Prostate gland (tissue), 2 donors: Measurements from ENCODE around the gene DDI1. TPM values are rescaled to one million over a fixed set of nuclear protein-coding genes. Genes with fewer than 3 reads are reported as not detected.

Experiments
- DNase-seq: peaks from one replicate; pipeline ENCODE4 v3.0.0-alpha.2; 2019; ENCODE audit warnings: low spot score
- H3K27ac ChIP-seq, 2 donors: fragments of 200-600 bp; sonication (generic); 2 replicates each; pipeline ENCODE4 v1.5.1; 2017 to 2019
- H3K27me3 ChIP-seq: fragments of 200-600 bp; sonication (generic); replicated peaks from 2 replicates; pipeline ENCODE4 v1.5.1; 2019; ENCODE audit not compliant: insufficient read depth
- H3K36me3 ChIP-seq, 2 donors: fragments of 200-600 bp; sonication (generic); 1 replicate in 1 of 2; 2 replicates in 1 of 2; pipeline versions ENCODE4 v1.5.1 to v1.8.1; 2017 to 2019
- H3K4me1 ChIP-seq: fragments of 200-600 bp; sonication (generic); replicated peaks from 2 replicates; pipeline ENCODE4 v1.5.1; 2019
- H3K4me3 ChIP-seq, 2 donors: fragments of 200-600 bp; sonication (generic); 2 replicates each; pipeline ENCODE4 v1.5.1; 2017 to 2019
- H3K9me3 ChIP-seq: fragments of 200-600 bp; sonication (generic); 2 replicates; pipeline ENCODE4 v1.5.1; 2017
- POLR2A ChIP-seq: fragments of 450-650 bp; IDR thresholded peaks from one replicate; pipeline ENCODE4 v1.6.1; 2016; ENCODE audit warnings: antibody characterized with exemption, mild to moderate bottlenecking
- POLR2AphosphoS5 ChIP-seq: sonication (generic); formaldehyde crosslinking; IDR thresholded peaks from one replicate; pipeline ENCODE4 v1.6.1; 2017; ENCODE audit warnings: antibody characterized with exemption
- WGBS: methylation state at CpG from one replicate; pipeline ENCODE4 v1.1.5; 2018; 5-methylcytosine and 5-hydroxymethylcytosine counted together
- intact Hi-C: fragments of 100-400 bp; cut with DNase I; formaldehyde crosslinking; loops from one replicate; pipeline ENCODE4 v1.14.2; 2022
- total RNA-seq, 2 donors: library from RNA; depleted of rRNA; stranded (reverse); fragments of >200 nt; gene quantifications; one replicate each; pipeline ENCODE4 v1.1.0, GENCODE V29; 2016
- TF ChIP-seq, protein P1 (sequence below), 4 experiments: fragments of 200-600 bp in 2 of 4; fragments of 450-650 bp in 2 of 4; sonication (generic) in 2 of 4; IDR thresholded peaks; 1 replicate in 3 of 4; 2 replicates in 1 of 4; pipeline ENCODE4 v1.5.1; 2016 to 2019; ENCODE audit warnings: antibody characterized with exemption in 4 of 4, mild to moderate bottlenecking in 2 of 4, moderate library complexity in 2 of 4

Gene DDI1
- total RNA-seq, 2 donors from 2014 or later = 2.8 TPM; not detected in 1

DNA sequence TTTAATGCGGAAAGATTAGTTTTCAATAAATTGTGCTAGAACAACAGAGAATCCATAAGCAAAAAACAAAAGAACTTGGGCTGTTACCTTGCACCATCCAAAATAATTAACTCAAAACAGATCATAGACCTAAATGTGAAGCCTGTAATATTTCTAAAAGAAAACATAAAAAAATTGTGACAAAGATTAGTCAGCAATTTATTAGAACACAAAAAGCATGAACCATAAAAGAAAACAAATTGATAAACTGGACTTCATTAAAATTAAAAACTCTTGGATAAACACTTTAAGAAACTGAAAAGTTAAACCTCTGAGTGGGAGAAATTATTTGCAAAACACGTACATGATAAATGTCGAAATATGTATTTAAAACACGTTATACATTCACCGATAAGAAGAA, 21.5 kb downstream of the DDI1 start:
- H3K4me3 ChIP-seq = no peak overlapping the region
- H3K27ac ChIP-seq = no peak overlapping the region
- H3K27me3 ChIP-seq = no peaks in the 10 kb centered on the region
- 94% methylated on average over 5 of the region's 5 CpGs for WGBS
- intact Hi-C loops = no loop called here
- no peak for DNase-seq
- H3K4me1 ChIP-seq = no peaks in the 10 kb centered on the region
- TF ChIP-seq, protein P1, sequence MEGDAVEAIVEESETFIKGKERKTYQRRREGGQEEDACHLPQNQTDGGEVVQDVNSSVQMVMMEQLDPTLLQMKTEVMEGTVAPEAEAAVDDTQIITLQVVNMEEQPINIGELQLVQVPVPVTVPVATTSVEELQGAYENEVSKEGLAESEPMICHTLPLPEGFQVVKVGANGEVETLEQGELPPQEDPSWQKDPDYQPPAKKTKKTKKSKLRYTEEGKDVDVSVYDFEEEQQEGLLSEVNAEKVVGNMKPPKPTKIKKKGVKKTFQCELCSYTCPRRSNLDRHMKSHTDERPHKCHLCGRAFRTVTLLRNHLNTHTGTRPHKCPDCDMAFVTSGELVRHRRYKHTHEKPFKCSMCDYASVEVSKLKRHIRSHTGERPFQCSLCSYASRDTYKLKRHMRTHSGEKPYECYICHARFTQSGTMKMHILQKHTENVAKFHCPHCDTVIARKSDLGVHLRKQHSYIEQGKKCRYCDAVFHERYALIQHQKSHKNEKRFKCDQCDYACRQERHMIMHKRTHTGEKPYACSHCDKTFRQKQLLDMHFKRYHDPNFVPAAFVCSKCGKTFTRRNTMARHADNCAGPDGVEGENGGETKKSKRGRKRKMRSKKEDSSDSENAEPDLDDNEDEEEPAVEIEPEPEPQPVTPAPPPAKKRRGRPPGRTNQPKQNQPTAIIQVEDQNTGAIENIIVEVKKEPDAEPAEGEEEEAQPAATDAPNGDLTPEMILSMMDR (IDR thresholded peaks at IDR 0.05) = no peak
- TF ChIP-seq POLR2A (no peak), POLR2AphosphoS5 (no peak)
- H3K36me3 ChIP-seq = no peaks in the 10 kb centered on the region
- no peaks in the 10 kb centered on the region for H3K9me3 ChIP-seq

DNA sequence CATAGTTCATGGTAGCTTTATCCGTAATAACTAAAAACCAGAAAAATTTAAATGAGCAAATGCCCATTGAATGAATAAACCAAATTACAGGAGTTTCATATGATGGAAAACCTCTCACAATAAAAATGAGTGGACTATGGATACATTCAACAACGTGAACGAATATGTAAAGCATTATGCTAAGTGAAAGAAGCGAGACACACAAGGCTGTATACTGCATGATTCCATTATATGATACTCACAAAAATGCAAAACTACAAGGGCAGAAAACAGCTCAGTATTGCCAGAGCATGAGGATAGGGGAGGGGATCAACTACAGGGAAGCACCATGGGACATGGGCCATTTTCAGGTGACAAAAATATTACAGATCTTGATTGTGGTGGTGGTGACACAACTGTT, 22.2 kb downstream of the DDI1 start:
- DNase-seq = no peak

DNA sequence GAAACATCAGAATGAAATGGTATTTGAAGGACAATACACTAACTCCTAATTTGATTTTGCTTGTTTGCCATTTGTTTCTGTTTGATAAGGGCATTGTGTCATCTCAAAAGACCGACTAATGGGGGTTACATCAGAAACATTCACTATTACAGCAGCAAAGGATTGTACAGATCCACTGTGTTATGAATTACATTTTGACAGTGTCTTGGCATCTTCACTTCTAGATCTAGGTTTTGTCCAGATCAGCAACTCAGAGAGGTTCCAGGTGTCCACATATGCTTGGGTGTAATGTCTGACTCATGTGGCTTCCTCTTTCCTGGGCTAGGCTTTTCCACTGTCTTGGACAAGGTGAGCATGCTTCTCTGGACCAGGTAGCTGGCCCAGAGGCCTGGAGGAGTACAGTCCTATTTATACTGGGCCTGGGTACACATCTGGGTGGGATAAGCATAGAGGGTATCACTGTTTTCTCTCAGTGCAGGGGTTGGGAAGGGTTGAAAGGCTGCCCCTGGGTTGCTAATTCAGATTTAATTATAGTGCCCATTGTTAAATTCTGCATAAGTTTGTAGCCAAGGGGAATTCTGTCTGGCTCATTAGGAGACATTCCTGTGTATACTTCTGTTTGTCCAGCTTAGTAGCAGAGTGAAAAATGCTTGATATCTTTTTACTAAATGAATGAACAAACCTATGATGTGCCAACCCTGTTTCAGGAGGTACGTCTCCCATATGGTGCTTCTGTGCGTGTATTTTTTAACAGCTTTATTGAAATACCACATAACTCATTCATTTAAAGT, 23.8 kb downstream of the DDI1 start:
- Histone ChIP-seq H3K27me3 (no peaks in the 10 kb centered on the region), H3K9me3 (no peaks in the 10 kb centered on the region), H3K36me3 (no peaks in the 10 kb centered on the region), H3K27ac (no peak overlapping the region), H3K4me3 (no peak overlapping the region), H3K4me1 (no peaks in the 10 kb centered on the region)
- intact Hi-C loops = no loop called here
- whole genome bisulfite sequencing = 82% methylated on average over 3 of the region's 3 CpGs
- DNase-seq = no peak
- TF ChIP-seq POLR2AphosphoS5 = no peak
- TF ChIP-seq POLR2A = no peak
- TF ChIP-seq, protein P1 (IDR thresholded peaks at IDR 0.05) = no peak

More for the DNA sequence above, 22.2 kb downstream of the DDI1 start:
- Histone ChIP-seq H3K9me3 (no peaks in the 10 kb centered on the region), H3K36me3 (no peaks in the 10 kb centered on the region), H3K27me3 (no peaks in the 10 kb centered on the region), H3K27ac (no peak overlapping the region), H3K4me3 (no peak overlapping the region), H3K4me1 (no peaks in the 10 kb centered on the region)
- no peak for TF ChIP-seq POLR2A
- WGBS = 98% methylated on average over 4 of the region's 4 CpGs
- intact Hi-C loops = no loop called here

DNA sequence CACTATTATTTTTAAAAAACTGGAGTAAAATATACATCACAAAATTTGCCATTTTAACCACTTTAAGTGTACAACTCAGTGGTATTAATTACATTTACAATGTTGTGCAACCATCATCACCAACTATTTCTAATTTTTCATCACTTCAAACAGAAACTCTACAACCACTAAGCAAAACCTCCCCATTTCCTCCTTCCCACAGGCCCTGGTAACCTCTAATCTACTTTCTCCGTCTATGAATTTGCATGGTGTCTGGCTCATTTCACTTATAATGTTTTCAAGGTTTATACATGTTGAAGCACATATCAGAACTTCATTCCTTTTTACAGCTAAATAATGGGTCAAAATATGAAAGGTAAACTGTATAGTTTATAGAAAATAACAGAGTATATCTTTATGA, 24.4 kb downstream of the DDI1 start:
- Histone ChIP-seq H3K36me3 (no peaks in the 10 kb centered on the region), H3K4me1 (no peaks in the 10 kb centered on the region), H3K27me3 (no peaks in the 10 kb centered on the region), H3K27ac (no peak overlapping the region), H3K4me3 (no peak overlapping the region), H3K9me3 (no peaks in the 10 kb centered on the region)
- 76% methylated on average over 1 of the region's 1 CpG for WGBS
- TF ChIP-seq, protein P1 (IDR thresholded peaks at IDR 0.05) = no peak
- TF ChIP-seq POLR2A (no peak), POLR2AphosphoS5 (no peak)
- intact Hi-C loops = no loop called here
- no peak for DNase-seq

DNA sequence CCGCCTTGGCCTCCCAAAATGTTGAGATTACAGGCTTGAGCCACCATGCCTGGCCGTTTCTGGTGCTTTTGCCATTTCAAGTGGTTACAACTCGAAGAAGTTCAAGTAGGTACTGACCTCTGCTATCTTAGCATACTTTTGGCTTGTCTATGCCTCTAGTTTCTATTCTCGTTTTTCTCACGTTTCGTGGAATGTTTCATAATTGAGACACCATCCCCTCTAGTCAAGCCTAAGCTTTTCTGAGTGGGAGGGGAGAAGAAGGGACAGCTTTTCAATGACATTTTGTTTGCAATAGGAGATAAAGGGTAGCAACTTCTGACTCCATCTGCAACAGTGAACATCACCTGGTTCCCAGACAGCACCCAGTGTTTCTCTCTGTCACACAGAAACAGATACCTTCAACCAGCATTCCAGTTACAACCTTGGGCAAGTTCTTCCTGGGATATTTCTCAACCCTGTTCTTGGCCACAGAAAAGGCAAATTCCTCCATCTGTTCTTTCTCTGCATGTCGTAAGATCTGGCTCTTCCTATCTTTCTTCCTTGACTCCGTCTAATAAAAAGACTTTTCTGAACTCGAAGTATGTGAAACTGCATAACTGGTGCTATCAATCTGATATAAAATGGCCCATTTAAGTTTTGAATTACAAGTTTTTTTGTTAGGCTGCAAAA, 25.5 kb downstream of the DDI1 start:
- intact Hi-C loops = no loop called here
- Histone ChIP-seq H3K4me3 (no peak overlapping the region), H3K4me1 (no peaks in the 10 kb centered on the region), H3K27me3 (no peaks in the 10 kb centered on the region), H3K9me3 (no peaks in the 10 kb centered on the region), H3K27ac (no peak overlapping the region), H3K36me3 (no peaks in the 10 kb centered on the region)
- DNase-seq = no peak
- 76% methylated on average over 9 of the region's 9 CpGs for WGBS
- TF ChIP-seq POLR2AphosphoS5 = no peak
- TF ChIP-seq POLR2A = no peak
- TF ChIP-seq, protein P1 (IDR thresholded peaks at IDR 0.05) = no peak
